Sigmoid colon (tissue), 7 donors: ENCODE data around the gene SRP54. TPM values are rescaled to one million over a fixed set of nuclear protein-coding genes. Genes with fewer than 3 reads are reported as not detected.

Source experiments
- DNase-seq: peaks from one replicate; pipeline ENCODE4 v3.0.0-alpha.2; 2019
- H3K27ac ChIP-seq, 4 donors: fragments of 200-600 bp; sonication (generic); one replicate each; pipeline ENCODE4 v1.5.1; 2016 to 2019; ENCODE audit warnings: mild to moderate bottlenecking in 1 of 4
- H3K27me3 ChIP-seq, 3 donors: fragments of 200-600 bp; sonication (generic); one replicate each; pipeline ENCODE4 v1.5.1; 2019; ENCODE audit warnings: mild to moderate bottlenecking in 1 of 3
- H3K36me3 ChIP-seq, 4 donors: fragments of 200-600 bp; sonication (generic); one replicate each; pipeline ENCODE4 v1.5.1; 2016 to 2019
- H3K4me1 ChIP-seq, 4 donors: fragments of 200-600 bp; sonication (generic); one replicate each; pipeline ENCODE4 v1.5.1; 2017 to 2019
- H3K4me3 ChIP-seq, 4 donors: fragments of 200-600 bp; sonication (generic); one replicate each; pipeline ENCODE4 v1.5.1; 2017 to 2019; ENCODE audit warnings: mild to moderate bottlenecking in 2 of 4, moderate library complexity in 1 of 4
- H3K9me3 ChIP-seq, 4 donors: fragments of 200-600 bp in 3 of 4; sonication (generic) in 3 of 4; one replicate each; pipeline versions ENCODE4 v1.5.1 to v1.6.1; 2013 to 2019
- CTCF ChIP-seq, 4 experiments: fragments of 450-650 bp in 3 of 4; fragments of 200-600 bp in 1 of 4; IDR thresholded peaks; one replicate each; pipeline ENCODE4 v1.5.1; 2016 to 2019; ENCODE audit warnings: antibody characterized with exemption in 4 of 4, mild to moderate bottlenecking in 3 of 4, moderate library complexity in 2 of 4
- EP300 ChIP-seq, 4 donors: sonication (generic); formaldehyde crosslinking; IDR thresholded peaks; one replicate each; pipeline ENCODE4 v1.6.1; 2017; ENCODE audit warnings: antibody characterized with exemption in 4 of 4
- POLR2A ChIP-seq, 2 donors: fragments of 450-650 bp; IDR thresholded peaks; one replicate each; pipeline ENCODE4 v1.6.1; 2016; ENCODE audit warnings: antibody characterized with exemption in 2 of 2, mild to moderate bottlenecking in 2 of 2, moderate library complexity in 2 of 2
- POLR2AphosphoS5 ChIP-seq, 4 donors: sonication (generic); formaldehyde crosslinking; IDR thresholded peaks; one replicate each; pipeline ENCODE4 v1.6.1; 2017; ENCODE audit warnings: antibody characterized with exemption in 4 of 4
- WGBS, 2 donors: extraction: QIAGEN DNeasy Blood & Tissue Kit; methylation state at CpG; one replicate each; pipeline ENCODE4 v1.1.7; 2013; 5-methylcytosine and 5-hydroxymethylcytosine counted together
- intact Hi-C: fragments of 100-400 bp; cut with DNase I; formaldehyde crosslinking; loops from one replicate; pipeline ENCODE4 v1.15.1; 2023
- polyA plus RNA-seq, 3 donors: library from polyadenylated mRNA; stranded (reverse); fragments of 200-250 nt; gene quantifications; one replicate each; pipeline ENCODE4 v1.2.3, GENCODE V29; 2013
- total RNA-seq, 4 donors: library from RNA; depleted of rRNA; stranded (reverse); fragments of >200 nt; gene quantifications; one replicate each; pipeline ENCODE4 v1.1.0, GENCODE V29; 2016
- donor health status: healthy with polysubstance abuse.
- donor health status: Bipolar disorder and iron deficiency.
- donor health status: healthy.

The SRP54 gene
- total and polyA plus RNA-seq, 7 donors: 29.9 to 36.1 (median 34.2) TPM

DNA sequence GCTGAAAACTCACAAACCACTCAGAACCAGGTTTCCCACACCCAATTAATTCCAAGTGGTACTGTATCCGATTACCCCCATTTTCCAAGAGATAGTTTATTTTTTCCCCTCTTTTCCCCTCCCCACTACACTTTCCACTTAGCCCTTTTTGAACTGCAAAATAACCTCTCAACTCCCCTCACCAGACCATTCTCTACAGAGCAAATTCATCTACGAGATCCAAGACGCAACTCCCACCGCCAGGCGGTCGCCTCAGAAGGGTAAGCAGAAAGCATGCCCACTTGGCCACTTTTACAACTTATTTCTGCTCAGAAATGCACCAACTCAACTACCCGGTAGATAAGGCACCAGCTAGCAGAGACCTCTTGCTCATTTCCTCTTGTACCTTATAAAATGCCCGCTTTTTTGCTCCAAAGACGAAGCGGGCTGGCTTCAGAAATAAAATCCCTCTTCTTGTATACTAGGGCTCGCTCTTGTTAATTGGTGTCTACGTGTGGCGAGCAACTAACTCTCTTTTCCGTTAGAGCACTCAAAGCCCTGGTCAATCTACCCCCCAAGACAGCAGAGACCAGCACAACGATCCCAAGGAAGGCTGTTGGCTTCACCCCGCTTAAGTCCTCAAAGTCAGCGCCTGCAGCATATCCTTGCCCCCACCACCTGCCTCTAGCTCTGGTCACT, 910 bp upstream of the SRP54 start:
- TF ChIP-seq POLR2AphosphoS5 (IDR thresholded peaks at IDR 0.05) (no peak), EP300 (IDR thresholded peaks at IDR 0.05) (no peak), POLR2A (IDR thresholded peaks at IDR 0.05) (no peak), CTCF (IDR thresholded peaks at IDR 0.05) (peak; percentile 17 to 46 (median 32))
- H3K4me3 ChIP-seq: peak overlapping the region; percentile 70 to 88 (median 78)
- H3K36me3 ChIP-seq: no peaks in the 10 kb centered on the region
- 0% methylated on average over 17 of the region's 17 CpGs for WGBS, 2 donors
- peaks cover 0 to 36% (median 33%) of the 10 kb centered on the region in 4 donors for H3K4me1 ChIP-seq
- no peaks in the 10 kb centered on the region for H3K9me3 ChIP-seq
- no peak for DNase-seq
- H3K27ac ChIP-seq: peak overlapping the region; percentile 93 to 98 (median 94)
- no peaks in the 10 kb centered on the region for H3K27me3 ChIP-seq
- intact Hi-C loops: loop anchor here (1.0 to 5.0 kb wide), 4 partner anchors 65 to 267 kb away; partner anchors contain the start of genes CFL2, FAM177A1, PPP2R3C and PRORP

DNA sequence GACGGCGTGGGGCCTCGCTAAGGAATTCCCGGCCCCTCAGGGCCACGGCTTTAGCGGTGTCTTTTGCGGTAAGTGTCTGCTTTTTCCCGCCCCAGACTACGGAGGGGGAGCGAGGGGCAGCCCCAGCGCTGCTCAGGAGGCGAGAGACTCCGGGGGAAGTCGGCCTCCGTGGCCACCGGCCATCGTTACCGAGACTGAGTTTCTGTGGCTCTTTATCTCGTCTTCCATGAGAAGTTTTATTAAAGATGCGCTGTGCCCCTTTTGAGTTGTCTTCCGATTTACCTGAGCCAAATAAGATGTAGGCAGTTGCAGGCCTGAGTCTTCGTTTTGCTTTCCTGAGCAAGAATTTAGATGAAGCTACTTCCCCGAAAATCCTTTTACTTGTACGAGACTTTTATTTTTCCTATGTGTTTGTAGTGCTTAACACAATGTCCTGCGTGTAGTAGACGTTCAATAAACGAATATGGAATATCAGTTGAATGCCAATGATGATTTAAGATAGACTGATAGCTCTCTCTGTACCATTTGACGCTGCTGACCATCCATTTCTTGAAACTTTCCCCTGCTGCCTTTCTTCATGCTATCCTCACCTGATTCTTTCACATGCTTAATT, 462 bp downstream of the SRP54 start:
- H3K27ac ChIP-seq: peak overlapping the region; percentile 93 to 98 (median 94)
- TF ChIP-seq POLR2AphosphoS5 (IDR thresholded peaks at IDR 0.05) (no peak), EP300 (IDR thresholded peaks at IDR 0.05) (no peak), CTCF (IDR thresholded peaks at IDR 0.05) (no peak), POLR2A (IDR thresholded peaks at IDR 0.05) (no peak)
- peaks cover 0 to 41% (median 34%) of the 10 kb centered on the region in 4 donors for H3K4me1 ChIP-seq
- peak overlapping the region; percentile 70 to 88 (median 78) for H3K4me3 ChIP-seq
- no peaks in the 10 kb centered on the region for H3K9me3 ChIP-seq
- H3K27me3 ChIP-seq: no peaks in the 10 kb centered on the region
- intact Hi-C loops: loop anchor here (2.0 to 5.0 kb wide), 3 partner anchors 64 to 268 kb away; partner anchors contain the start of genes CFL2, FAM177A1, PPP2R3C and PRORP
- DNase-seq: peak; percentile 68
- 0% methylated on average over 28 of the region's 28 CpGs for WGBS, 2 donors
- H3K36me3 ChIP-seq: no peaks in the 10 kb centered on the region

DNA sequence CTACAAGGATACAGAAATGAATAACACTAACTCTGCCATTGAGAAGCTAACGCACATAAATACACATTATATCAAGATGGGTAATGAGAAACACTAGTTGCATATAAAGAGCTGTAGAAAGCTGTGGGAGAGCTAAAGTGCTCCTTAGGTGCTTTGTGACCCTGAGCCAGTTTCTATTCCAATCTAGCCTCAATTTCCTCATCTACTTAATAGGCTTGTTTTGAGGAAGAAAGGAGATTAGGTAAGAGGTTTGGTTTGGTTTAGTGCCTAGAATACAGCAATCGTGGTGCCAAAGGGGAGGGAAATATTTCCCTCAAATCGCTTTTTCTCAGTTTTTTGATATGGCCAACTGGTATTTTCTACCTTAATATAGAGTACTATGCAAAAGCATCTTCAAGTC, 994 bp downstream of the SRP54 start:
- Histone ChIP-seq H3K36me3 (no peaks in the 10 kb centered on the region), H3K27ac (peak overlapping the region; percentile 93 to 98 (median 94)), H3K9me3 (no peaks in the 10 kb centered on the region), H3K27me3 (no peaks in the 10 kb centered on the region), H3K4me1 (peaks cover 0 to 41% (median 34%) of the 10 kb centered on the region in 4 donors), H3K4me3 (peak overlapping the region; percentile 70 to 88 (median 78))
- DNase-seq: no peak
- intact Hi-C loops: loop anchor here (2.0 to 5.0 kb wide), 3 partner anchors 63 to 269 kb away; partner anchors contain the start of genes CFL2, FAM177A1, PPP2R3C and PRORP
- TF ChIP-seq POLR2A (IDR thresholded peaks at IDR 0.05): no peak
- TF ChIP-seq POLR2AphosphoS5 (IDR thresholded peaks at IDR 0.05): no peak
- TF ChIP-seq CTCF (IDR thresholded peaks at IDR 0.05): no peak
- 31 to 55% methylated on average over 3 of the region's 3 CpGs for WGBS, 2 donors

DNA sequence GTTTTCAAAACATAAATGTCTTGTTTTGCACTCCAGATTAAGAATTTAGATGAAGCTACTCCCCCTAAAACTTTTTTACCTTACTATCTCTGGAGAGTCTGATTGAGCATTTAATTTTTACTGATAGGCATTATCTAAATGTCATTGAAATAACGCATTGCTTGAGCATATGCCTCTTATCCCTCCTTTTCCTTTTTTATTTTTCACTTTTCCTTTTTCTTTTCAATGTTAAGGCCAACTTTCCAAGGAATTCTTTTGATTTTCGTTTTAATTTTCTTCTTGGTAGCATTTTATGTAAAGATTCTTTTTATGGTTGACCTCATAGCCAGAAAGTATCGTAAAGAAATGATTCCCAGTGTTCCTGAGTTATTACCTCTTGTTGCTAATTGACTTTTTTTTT, 2.9 kb downstream of the SRP54 start:
- intact Hi-C loops: no loop called here
- Histone ChIP-seq H3K36me3 (no peaks in the 10 kb centered on the region), H3K9me3 (no peaks in the 10 kb centered on the region), H3K27me3 (no peaks in the 10 kb centered on the region), H3K27ac (no peak overlapping the region), H3K4me1 (peaks cover 0 to 39% (median 33%) of the 10 kb centered on the region in 4 donors), H3K4me3 (no peak overlapping the region)
- DNase-seq: no peak
- 81 to 92% methylated on average over 3 of the region's 3 CpGs for WGBS, 2 donors
- no peak for TF ChIP-seq POLR2A (IDR thresholded peaks at IDR 0.05)
- TF ChIP-seq CTCF (IDR thresholded peaks at IDR 0.05): no peak
- no peak for TF ChIP-seq POLR2AphosphoS5 (IDR thresholded peaks at IDR 0.05)
- no peak for TF ChIP-seq EP300 (IDR thresholded peaks at IDR 0.05)
